Loucy (cell line): Measurements from ENCODE around the gene RHOU.

ENCODE experiments used
- H2AFZ ChIP-seq: fragments of 200-600 bp; sonication (generic); 2 replicates; pipeline ENCODE4 v1.6.0; 2016; ENCODE audit warnings: antibody characterized with exemption, mild to moderate bottlenecking, low read length, moderate library complexity
- H3F3A ChIP-seq: fragments of 200-600 bp; 2 replicates; pipeline ENCODE4 v1.6.0; 2016; ENCODE audit warnings: antibody characterized with exemption, low read depth, mild to moderate bottlenecking
- H3K27me3 ChIP-seq: fragments of 200-600 bp; sonication (generic); 2 replicates; pipeline ENCODE4 v1.6.1; 2014; ENCODE audit warnings: low read length, mild to moderate bottlenecking; ENCODE audit not compliant: insufficient read depth, poor library complexity, severe bottlenecking
- H3K36me3 ChIP-seq: fragments of 200-600 bp; sonication (generic); 2 replicates; pipeline ENCODE4 v1.6.1; 2016; ENCODE audit warnings: low read length; ENCODE audit not compliant: insufficient read depth
- H3K4me1 ChIP-seq: fragments of 200-600 bp; sonication (generic); 2 replicates; pipeline ENCODE4 v1.5.1; 2014; ENCODE audit warnings: low read length, mild to moderate bottlenecking; ENCODE audit not compliant: insufficient read depth, poor library complexity, severe bottlenecking
- H3K4me2 ChIP-seq: fragments of 200-600 bp; sonication (generic); 2 replicates; pipeline ENCODE4 v1.6.0; 2014; ENCODE audit warnings: antibody characterized with exemption, low read length, low read depth, mild to moderate bottlenecking; ENCODE audit not compliant: poor library complexity, severe bottlenecking
- H3K4me3 ChIP-seq: fragments of 200-600 bp; sonication (generic); 2 replicates; pipeline ENCODE4 v1.5.1; 2014; ENCODE audit warnings: low read length, mild to moderate bottlenecking, mixed read lengths; ENCODE audit not compliant: poor library complexity, severe bottlenecking
- H3K79me2 ChIP-seq: fragments of 200-600 bp; sonication (generic); 2 replicates; pipeline ENCODE4 v1.6.1; 2014; ENCODE audit warnings: low read length; ENCODE audit not compliant: insufficient read depth
- H3K9ac ChIP-seq: fragments of 200-600 bp; sonication (generic); 2 replicates; pipeline ENCODE4 v1.6.0; 2014; ENCODE audit warnings: mild to moderate bottlenecking, low read depth, low read length, moderate library complexity; ENCODE audit not compliant: poor library complexity, severe bottlenecking
- H3K9me2 ChIP-seq: fragments of 200-600 bp; sonication (generic); replicated peaks from 2 replicates; pipeline ENCODE4 v1.6.1; 2016; ENCODE audit warnings: low read depth, low read length, mixed read lengths
- H3K9me3 ChIP-seq: fragments of 200-600 bp; sonication (generic); 2 replicates; pipeline ENCODE4 v1.6.1; 2014; ENCODE audit warnings: mild to moderate bottlenecking, antibody characterized with exemption, low read length, low read depth; ENCODE audit not compliant: insufficient read depth
- H4K20me1 ChIP-seq: fragments of 200-600 bp; sonication (generic); 2 replicates; pipeline ENCODE4 v1.6.0; 2014; ENCODE audit warnings: antibody characterized with exemption, low read length, mild to moderate bottlenecking; ENCODE audit not compliant: insufficient read depth, poor library complexity, severe bottlenecking
- CTCF ChIP-seq: fragments of 200-600 bp; sonication (generic); conservative IDR thresholded peaks from 2 replicates; pipeline ENCODE4 v1.5.1; 2014; ENCODE audit warnings: mild to moderate bottlenecking, antibody characterized with exemption, low read length
- EZH2phosphoT487 ChIP-seq: fragments of 200-600 bp; IDR thresholded peaks from 2 replicates; pipeline ENCODE4 v1.6.1; 2018; ENCODE audit warnings: antibody characterized with exemption, mild to moderate bottlenecking, moderate library complexity, borderline replicate concordance

RHOU gene

DNA sequence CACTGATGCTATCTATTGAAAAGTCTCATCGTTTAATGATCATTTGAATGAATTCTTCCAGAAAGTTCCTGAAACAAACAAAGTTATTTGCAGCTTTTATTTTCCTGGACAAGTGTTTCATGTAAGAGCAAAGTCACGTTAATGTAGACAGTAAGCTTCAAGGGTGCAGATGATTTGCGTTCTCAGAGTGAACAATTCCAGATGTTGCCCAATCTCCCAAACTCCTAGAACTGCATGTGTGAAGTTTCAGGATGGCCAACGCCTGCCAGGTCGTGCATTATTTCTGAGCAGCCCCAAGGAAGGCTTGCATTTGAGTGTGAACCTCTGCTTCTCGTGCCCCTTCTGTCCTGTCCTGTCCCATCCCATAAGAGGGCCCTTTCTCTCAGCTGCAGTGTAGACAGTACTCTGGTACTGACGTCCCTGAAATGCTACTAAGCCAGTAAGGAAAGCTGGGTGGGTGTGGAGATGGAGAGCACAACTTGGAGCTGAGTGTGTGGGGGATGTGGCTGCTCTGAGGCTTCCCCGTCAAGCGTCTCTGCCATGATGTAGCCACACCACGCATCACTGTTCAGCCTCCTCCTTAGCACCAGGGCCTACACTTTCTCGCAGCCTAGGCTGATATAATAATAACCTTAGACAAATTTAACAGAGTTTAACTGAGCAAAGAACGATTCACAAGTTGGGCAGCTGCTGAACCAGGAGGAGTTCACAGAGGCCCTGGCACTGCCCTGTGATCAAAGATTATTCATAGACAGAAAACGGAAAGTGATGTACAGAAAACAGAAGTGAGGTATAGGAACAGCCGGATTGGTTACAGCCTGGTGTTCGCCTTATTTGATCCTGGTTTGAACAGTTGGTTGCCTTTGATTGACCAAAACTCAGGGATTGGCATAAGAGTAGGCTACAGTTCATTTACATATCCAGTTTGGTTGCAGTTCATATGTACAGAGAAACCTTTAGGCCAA is 50.4 kb downstream of the RHOU start:
- no peak overlapping the region for H3K9ac ChIP-seq
- peaks cover 4% of the 10 kb centered on the region for H3K4me1 ChIP-seq
- no peaks in the 10 kb centered on the region for H3K36me3 ChIP-seq
- H3K79me2 ChIP-seq: no peaks in the 10 kb centered on the region
- H4K20me1 ChIP-seq: no peaks in the 10 kb centered on the region
- no peak overlapping the region for H3K4me3 ChIP-seq
- no peaks in the 10 kb centered on the region for H3F3A ChIP-seq
- H3K27me3 ChIP-seq: no peaks in the 10 kb centered on the region
- no peak overlapping the region for H3K4me2 ChIP-seq
- no peak overlapping the region for H2AFZ ChIP-seq
- no peaks in the 10 kb centered on the region for H3K9me2 ChIP-seq
- H3K9me3 ChIP-seq: no peaks in the 10 kb centered on the region
- TF ChIP-seq CTCF (no peak), EZH2phosphoT487 (no peak)

DNA sequence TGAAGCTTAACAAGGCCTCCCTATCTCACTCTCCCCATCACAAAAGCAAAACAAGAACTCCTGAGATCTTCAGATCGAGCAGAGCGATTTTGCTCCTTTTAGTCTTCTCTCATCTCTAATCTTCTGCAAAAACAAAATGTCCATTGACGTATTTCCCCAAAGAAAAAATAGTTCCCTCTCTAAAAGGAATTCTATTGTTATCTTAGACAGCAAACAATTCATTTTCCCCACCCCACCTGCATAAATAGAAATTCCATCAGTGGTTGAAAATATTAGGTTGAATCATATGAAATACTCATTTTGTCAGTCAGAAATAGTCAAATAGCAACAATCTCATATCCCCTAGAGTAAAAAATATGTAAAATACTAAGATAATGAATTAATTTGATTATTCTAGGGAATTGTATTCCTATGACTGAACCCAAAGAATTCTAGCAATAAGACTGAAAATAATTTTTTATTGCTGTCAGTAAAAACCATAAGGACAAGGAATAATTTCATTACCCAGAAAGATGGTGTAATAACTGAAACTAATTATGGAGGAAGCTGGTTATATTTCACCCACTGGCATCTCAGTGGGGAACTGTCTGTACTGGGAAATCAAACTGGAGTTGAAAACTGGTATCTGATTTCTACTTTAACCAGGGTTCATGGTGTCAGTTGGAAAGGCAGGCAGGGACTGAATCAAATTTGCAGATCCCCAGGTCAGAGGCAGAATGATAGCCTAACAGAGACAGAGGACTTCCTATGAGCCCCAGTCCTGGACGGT is 51.3 kb downstream of the RHOU start:
- no peaks in the 10 kb centered on the region for H3K27me3 ChIP-seq
- no peak overlapping the region for H3K4me3 ChIP-seq
- peaks cover 10% of the 10 kb centered on the region for H3K4me1 ChIP-seq
- H3K9ac ChIP-seq: no peak overlapping the region
- H4K20me1 ChIP-seq: no peaks in the 10 kb centered on the region
- H3K4me2 ChIP-seq: no peak overlapping the region
- H3K36me3 ChIP-seq: no peaks in the 10 kb centered on the region
- TF ChIP-seq CTCF (no peak), EZH2phosphoT487 (no peak)
- no peaks in the 10 kb centered on the region for H3K79me2 ChIP-seq
- no peak overlapping the region for H2AFZ ChIP-seq
- H3K9me2 ChIP-seq: no peaks in the 10 kb centered on the region
- no peaks in the 10 kb centered on the region for H3F3A ChIP-seq
- H3K9me3 ChIP-seq: no peaks in the 10 kb centered on the region

GRCh38 chr1:228791791-228792190 is 56.5 kb downstream of the RHOU start:
- H3K4me1 ChIP-seq: peaks cover 59% of the 10 kb centered on the region
- no peaks in the 10 kb centered on the region for H3K36me3 ChIP-seq
- no peaks in the 10 kb centered on the region for H3K9me2 ChIP-seq
- no peaks in the 10 kb centered on the region for H4K20me1 ChIP-seq
- H3K79me2 ChIP-seq: no peaks in the 10 kb centered on the region
- no peak overlapping the region for H3K4me3 ChIP-seq
- TF ChIP-seq CTCF (no peak), EZH2phosphoT487 (no peak)
- peak overlapping the region; percentile 74 for H3K4me2 ChIP-seq
- H3K9me3 ChIP-seq: no peaks in the 10 kb centered on the region
- H3K27me3 ChIP-seq: no peaks in the 10 kb centered on the region
- H3F3A ChIP-seq: peaks cover 22% of the 10 kb centered on the region
- no peak overlapping the region for H2AFZ ChIP-seq
- peak overlapping the region; percentile 45 for H3K9ac ChIP-seq
